ENCODE results near the gene S100A9. TPM values are rescaled to one million over a fixed set of nuclear protein-coding genes. Genes with fewer than 3 reads are reported as not detected.
"Not testable (repeated sequence)": the region's sequence is repeated elsewhere in the genome, so short reads cannot be mapped to it uniquely, and the experiment has no call there.

The S100A9 gene
- total and polyA plus RNA-seq, 2 of the 4 experiments (the other 2 are of a cell fraction): not detected

DNA sequence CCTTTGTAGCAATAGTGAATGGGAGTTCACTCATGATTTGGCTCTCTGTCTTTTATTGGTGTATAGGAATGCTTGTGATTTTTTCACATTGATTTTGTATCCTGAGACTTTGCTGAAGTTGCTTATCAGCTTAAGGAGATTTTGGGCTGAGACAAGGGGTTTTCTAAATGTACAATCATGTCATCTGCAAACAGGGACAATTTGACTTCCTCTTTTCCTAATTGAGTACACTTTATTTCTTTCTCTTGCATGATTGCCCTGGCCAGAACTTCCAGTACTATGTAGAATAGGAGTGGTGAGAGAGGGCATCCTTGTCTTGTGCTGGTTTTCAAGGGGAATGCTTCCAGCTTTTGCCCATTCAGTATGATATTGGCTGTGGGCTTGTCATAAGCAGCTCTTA is 41.6 kb upstream of the S100A9 start:
- H2AFZ ChIP-seq (replicated peaks; ENCODE audit: low read length, poor library complexity); H3K18ac ChIP-seq (ENCODE audit: low read depth, low read length); H4K8ac ChIP-seq (ENCODE audit: low read depth in 2 of 2, low read length in 2 of 2); H2BK20ac ChIP-seq (ENCODE audit: low read depth, low read length); DNase-seq; dilution Hi-C loops (cut with HindIII; ENCODE audit: low sequenced_read_pairs, unreplicated experiment); H3K4me2 ChIP-seq (ENCODE audit: low read depth, low read length); H3K9me1 ChIP-seq (ENCODE audit: insufficient read depth, low read length); H2AK9ac ChIP-seq (replicated peaks; ENCODE audit: low read depth, low read length, poor library complexity); H3K9ac ChIP-seq (ENCODE audit: low read depth, low read length); H3K36me3 ChIP-seq (ENCODE audit: control insufficient read depth, insufficient read depth, low read length); H3K27me3 ChIP-seq (ENCODE audit: control insufficient read depth, insufficient read depth, low read length); H3K4ac ChIP-seq (ENCODE audit: low read depth, low read length); H3K23ac ChIP-seq (ENCODE audit: low read depth, low read length); ATAC-seq (ENCODE audit: low read depth); H2BK120ac ChIP-seq (ENCODE audit: low read depth, low read length); H2BK5ac ChIP-seq (ENCODE audit: low read depth, low read length, poor library complexity, severe bottlenecking); POLR2A ChIA-PET (ENCODE audit: unreplicated experiment); H3K79me1 ChIP-seq (ENCODE audit: low read depth in 1 of 2, low read length in 2 of 2); CTCF ChIA-PET; H3K27ac ChIP-seq (ENCODE audit: insufficient read depth, low read length); H4K20me1 ChIP-seq (ENCODE audit: insufficient read depth, low read length); H4K5ac ChIP-seq (ENCODE audit: low read depth, low read length); H2BK15ac ChIP-seq (ENCODE audit: low read depth, low read length); intact Hi-C loops (cut with micrococcal nuclease); H3K4me1 ChIP-seq (ENCODE audit: control insufficient read depth, insufficient read depth, low read length); H3K56ac ChIP-seq (ENCODE audit: extremely low read depth, insufficient read depth, low read length); H4K91ac ChIP-seq (ENCODE audit: insufficient read depth, low read depth, low read length); H2AK5ac ChIP-seq (ENCODE audit: low read depth, low read length); H3K4me3 ChIP-seq (ENCODE audit: insufficient read depth, low read depth, low read length); H3K14ac ChIP-seq (replicated peaks; ENCODE audit: low read depth, low read length); in situ Hi-C loops (cut with MboI; ENCODE audit: low sequenced_read_pairs); BruUV-seq (replicated peaks); H3K9me3 ChIP-seq (ENCODE audit: control insufficient read depth, insufficient read depth, low read length): not testable (repeated sequence)

DNA sequence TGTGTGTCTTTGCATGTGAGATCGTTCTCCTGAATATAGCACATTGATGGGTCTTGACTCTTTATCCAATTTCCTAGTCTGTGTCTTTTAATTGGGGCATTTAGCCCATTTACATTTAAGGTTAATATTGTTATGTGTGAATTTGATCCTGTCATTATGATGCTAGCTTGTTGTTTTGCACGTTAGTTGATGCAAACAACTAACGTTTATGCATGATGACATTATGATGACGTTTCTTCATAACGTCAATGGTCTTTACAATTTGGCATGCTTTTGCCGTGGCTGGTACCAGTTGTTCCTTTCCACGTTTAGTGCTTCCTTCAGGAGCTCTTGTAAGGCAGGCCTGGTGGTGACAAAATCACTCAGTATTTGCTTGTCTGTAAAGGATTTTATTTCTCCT is 39.5 kb upstream of the S100A9 start:
- 61% methylated on average over 4 of the region's 7 CpGs; no CpG with 5 or more reads in 1 of the 2 experiments for WGBS, 2 experiments (ENCODE audit: extremely low coverage in 2 of 2, insufficient read length in 1 of 2)
- H3K4me1 ChIP-seq (ENCODE audit: control insufficient read depth, insufficient read depth, low read length); in situ Hi-C loops (cut with MboI; ENCODE audit: low sequenced_read_pairs); H4K5ac ChIP-seq (ENCODE audit: low read depth, low read length); H3K18ac ChIP-seq (ENCODE audit: low read depth, low read length); intact Hi-C loops (cut with micrococcal nuclease); H2AFZ ChIP-seq (replicated peaks; ENCODE audit: low read length, poor library complexity); H3K27ac ChIP-seq (ENCODE audit: insufficient read depth, low read length); H3K4ac ChIP-seq (ENCODE audit: low read depth, low read length); H3K9me1 ChIP-seq (ENCODE audit: insufficient read depth, low read length); CTCF ChIA-PET; H3K23ac ChIP-seq (ENCODE audit: low read depth, low read length); DNase-seq; H3K9ac ChIP-seq (ENCODE audit: low read depth, low read length); H3K14ac ChIP-seq (replicated peaks; ENCODE audit: low read depth, low read length); H4K8ac ChIP-seq (ENCODE audit: low read depth in 2 of 2, low read length in 2 of 2); H2AK9ac ChIP-seq (replicated peaks; ENCODE audit: low read depth, low read length, poor library complexity); H3K36me3 ChIP-seq (ENCODE audit: control insufficient read depth, insufficient read depth, low read length); H3K27me3 ChIP-seq (ENCODE audit: control insufficient read depth, insufficient read depth, low read length); H2BK120ac ChIP-seq (ENCODE audit: low read depth, low read length); H2BK20ac ChIP-seq (ENCODE audit: low read depth, low read length); BruUV-seq (replicated peaks); ATAC-seq (ENCODE audit: low read depth); H2BK5ac ChIP-seq (ENCODE audit: low read depth, low read length, poor library complexity, severe bottlenecking); H3K4me2 ChIP-seq (ENCODE audit: low read depth, low read length); H3K4me3 ChIP-seq (ENCODE audit: insufficient read depth, low read depth, low read length); H2BK15ac ChIP-seq (ENCODE audit: low read depth, low read length); POLR2A ChIA-PET (ENCODE audit: unreplicated experiment); H4K20me1 ChIP-seq (ENCODE audit: insufficient read depth, low read length); H3K9me3 ChIP-seq (ENCODE audit: control insufficient read depth, insufficient read depth, low read length); dilution Hi-C loops (cut with HindIII; ENCODE audit: low sequenced_read_pairs, unreplicated experiment); H3K79me1 ChIP-seq (ENCODE audit: low read depth in 1 of 2, low read length in 2 of 2); H4K91ac ChIP-seq (ENCODE audit: insufficient read depth, low read depth, low read length); H3K56ac ChIP-seq (ENCODE audit: extremely low read depth, insufficient read depth, low read length); H2AK5ac ChIP-seq (ENCODE audit: low read depth, low read length): not testable (repeated sequence)
